Stimulated activated effector memory CD8-positive, alpha-beta T cell treated with anti-CD3 and anti-CD28 coated beads, Interleukin-12 subunit alpha, Interleukin-12 subunit beta, amount 100 ng/mL, for 72 hours (primary cell): ENCODE data around the gene C10orf105.

ENCODE experiments used
- ATAC-seq: fragments of 150-1000 bp; cut with Tn5 transposase; 2 replicates; pipeline ENCODE4 v1.10.0; 2021
- DNase-seq, 2 donors: peaks; one replicate each; pipeline ENCODE4 v3.0.0; 2021 to 2022; ENCODE audit warnings: low spot score in 2 of 2
- H3K27ac Mint-ChIP-seq: one replicate; pipeline ENCODE4 v1.8.0; 2022; ENCODE audit warnings: mild to moderate bottlenecking, mixed read lengths
- H3K36me3 Mint-ChIP-seq: one replicate; pipeline ENCODE4 v1.8.0; 2022; ENCODE audit warnings: mild to moderate bottlenecking, mixed read lengths
- H3K4me1 Mint-ChIP-seq: one replicate; pipeline ENCODE4 v1.8.0; 2022; ENCODE audit warnings: mixed read lengths
- H3K4me3 Mint-ChIP-seq: one replicate; pipeline ENCODE4 v1.8.0; 2022; ENCODE audit warnings: mild to moderate bottlenecking, mixed read lengths
- H3K9me3 Mint-ChIP-seq: one replicate; pipeline ENCODE4 v1.8.0; 2022; ENCODE audit warnings: mixed read lengths

C10orf105 gene

GRCh38 chr10:71744897-71745663 is 25.5 kb upstream of the C10orf105 start:
- ATAC-seq: no peak
- Mint-ChIP-seq H3K4me3 (no peak overlapping the region), H3K27ac (peak overlapping the region; percentile 97), H3K9me3 (no peaks in the 10 kb centered on the region), H3K4me1 (peaks cover 99% of the 10 kb centered on the region), H3K36me3 (peaks cover 41% of the 10 kb centered on the region)
- no peak for DNase-seq

GRCh38 chr10:71743866-71744265 is 24.3 kb upstream of the C10orf105 start:
- peaks cover 33% of the 10 kb centered on the region for H3K36me3 Mint-ChIP-seq
- H3K4me3 Mint-ChIP-seq: no peak overlapping the region
- H3K9me3 Mint-ChIP-seq: no peaks in the 10 kb centered on the region
- DNase-seq (no peak), ATAC-seq (no peak)
- peaks cover 100% of the 10 kb centered on the region for H3K4me1 Mint-ChIP-seq
- peak overlapping the region; percentile 17 for H3K27ac Mint-ChIP-seq

- Mint-ChIP-seq H3K27ac (peak overlapping the region; percentile 17), H3K9me3 (no peaks in the 10 kb centered on the region), H3K4me1 (peaks cover 100% of the 10 kb centered on the region), H3K4me3 (peak overlapping the region; percentile 39), H3K36me3 (peaks cover 28% of the 10 kb centered on the region)
- DNase-seq (no peak), ATAC-seq (no peak)
Observed at GRCh38 chr10:71743089-71743838, 23.7 kb upstream of the C10orf105 start.

- Mint-ChIP-seq H3K4me3 (peak overlapping the region; percentile 39), H3K4me1 (peaks cover 100% of the 10 kb centered on the region), H3K27ac (peak overlapping the region; percentile 17), H3K36me3 (peaks cover 25% of the 10 kb centered on the region), H3K9me3 (no peaks in the 10 kb centered on the region)
- ATAC-seq (peak; percentile 56), DNase-seq (no peak)
Observed at GRCh38 chr10:71742301-71743088, 22.9 kb upstream of the C10orf105 start.

- peak overlapping the region; percentile 17 for H3K27ac Mint-ChIP-seq
- H3K36me3 Mint-ChIP-seq: peaks cover 16% of the 10 kb centered on the region
- DNase-seq: no peak
- H3K4me3 Mint-ChIP-seq: peak overlapping the region; percentile 39
- no peak for ATAC-seq
- H3K9me3 Mint-ChIP-seq: no peaks in the 10 kb centered on the region
- H3K4me1 Mint-ChIP-seq: peaks cover 100% of the 10 kb centered on the region
Observed at GRCh38 chr10:71741671-71742070, 22.1 kb upstream of the C10orf105 start.

- Mint-ChIP-seq H3K36me3 (peaks cover 14% of the 10 kb centered on the region), H3K27ac (peak overlapping the region; percentile 17), H3K4me1 (peaks cover 100% of the 10 kb centered on the region), H3K9me3 (no peaks in the 10 kb centered on the region), H3K4me3 (peak overlapping the region; percentile 39)
- ATAC-seq (no peak), DNase-seq (no peak)
Observed at GRCh38 chr10:71741029-71741428, 21.5 kb upstream of the C10orf105 start.

- H3K9me3 Mint-ChIP-seq: no peaks in the 10 kb centered on the region
- no peak overlapping the region for H3K4me3 Mint-ChIP-seq
- ATAC-seq (no peak), DNase-seq (no peak)
- peaks cover 9% of the 10 kb centered on the region for H3K36me3 Mint-ChIP-seq
- H3K27ac Mint-ChIP-seq: peak overlapping the region; percentile 93
- peaks cover 100% of the 10 kb centered on the region for H3K4me1 Mint-ChIP-seq
Observed at GRCh38 chr10:71740069-71740653, 20.6 kb upstream of the C10orf105 start.

GRCh38 chr10:71739358-71739900 is 19.9 kb upstream of the C10orf105 start:
- H3K4me3 Mint-ChIP-seq: no peak overlapping the region
- DNase-seq: no peak
- no peaks in the 10 kb centered on the region for H3K9me3 Mint-ChIP-seq
- peak overlapping the region; percentile 93 for H3K27ac Mint-ChIP-seq
- peaks cover 5% of the 10 kb centered on the region for H3K36me3 Mint-ChIP-seq
- no peak for ATAC-seq
- H3K4me1 Mint-ChIP-seq: peaks cover 100% of the 10 kb centered on the region

GRCh38 chr10:71737834-71738197 is 18.2 kb upstream of the C10orf105 start:
- Mint-ChIP-seq H3K36me3 (peaks cover 5% of the 10 kb centered on the region), H3K4me3 (peak overlapping the region; percentile 32), H3K9me3 (no peaks in the 10 kb centered on the region), H3K4me1 (peaks cover 97% of the 10 kb centered on the region), H3K27ac (peak overlapping the region; percentile 93)
- ATAC-seq (no peak), DNase-seq (no peak)

GRCh38 chr10:71737001-71737833 is 17.6 kb upstream of the C10orf105 start:
- DNase-seq: no peak
- Mint-ChIP-seq H3K9me3 (no peaks in the 10 kb centered on the region), H3K36me3 (peaks cover 5% of the 10 kb centered on the region), H3K27ac (peak overlapping the region; percentile 93), H3K4me3 (peak overlapping the region; percentile 61), H3K4me1 (peaks cover 97% of the 10 kb centered on the region)
- ATAC-seq: peak; percentile 38

GRCh38 chr10:71736570-71736952 is 17.0 kb upstream of the C10orf105 start:
- Mint-ChIP-seq H3K36me3 (peaks cover 5% of the 10 kb centered on the region), H3K27ac (peak overlapping the region; percentile 93)
- peak; percentile 2 for ATAC-seq

GRCh38 chr10:71735709-71736569 is 16.4 kb upstream of the C10orf105 start:
- peak; percentile 75 for ATAC-seq
- Mint-ChIP-seq H3K9me3 (no peaks in the 10 kb centered on the region), H3K27ac (peak overlapping the region; percentile 93), H3K36me3 (peaks cover 5% of the 10 kb centered on the region), H3K4me1 (peaks cover 97% of the 10 kb centered on the region), H3K4me3 (peak overlapping the region; percentile 61)
- peak in 1 of 2 donors; percentile 72 for DNase-seq

More at GRCh38 chr10:71736570-71736952, 17.0 kb upstream of the C10orf105 start:
- DNase-seq: no peak
- H3K4me3 Mint-ChIP-seq: peak overlapping the region; percentile 61
- H3K4me1 Mint-ChIP-seq: peaks cover 97% of the 10 kb centered on the region
- no peaks in the 10 kb centered on the region for H3K9me3 Mint-ChIP-seq

- ATAC-seq (no peak), DNase-seq (no peak)
- H3K36me3 Mint-ChIP-seq: peaks cover 5% of the 10 kb centered on the region
- H3K4me1 Mint-ChIP-seq: peaks cover 96% of the 10 kb centered on the region
- no peaks in the 10 kb centered on the region for H3K9me3 Mint-ChIP-seq
- peak overlapping the region; percentile 93 for H3K27ac Mint-ChIP-seq
- peak overlapping the region; percentile 61 for H3K4me3 Mint-ChIP-seq
Observed at GRCh38 chr10:71734797-71735196, 15.2 kb upstream of the C10orf105 start.
